Gastroesophageal sphincter (tissue), 4 donors: ENCODE data around the gene SUPT16H. TPM values are rescaled to one million over a fixed set of nuclear protein-coding genes. Genes with fewer than 3 reads are reported as not detected.

Source experiments
- ATAC-seq: fragments of 150-250 bp; one replicate; pipeline ENCODE4 v1.9.1; 2016; ENCODE audit warnings: mild to moderate bottlenecking, moderate library complexity
- H3K27ac ChIP-seq, 4 donors: fragments of 200-600 bp; sonication (generic) in 3 of 4; 1 replicate in 3 of 4; 2 replicates in 1 of 4; pipeline ENCODE4 v1.5.1; 2016 to 2019
- H3K27me3 ChIP-seq: fragments of 200-600 bp; sonication (generic); one replicate; pipeline ENCODE4 v1.5.1; 2019
- H3K36me3 ChIP-seq, 2 donors: fragments of 200-600 bp; sonication (generic); one replicate each; pipeline ENCODE4 v1.5.1; 2019; ENCODE audit warnings: control low read depth in 1 of 2
- H3K4me1 ChIP-seq, 3 donors: fragments of 200-600 bp; sonication (generic); 1 replicate in 2 of 3; 2 replicates in 1 of 3; pipeline ENCODE4 v1.5.1; 2016 to 2019; ENCODE audit warnings: control low read depth in 2 of 3
- H3K4me3 ChIP-seq, 2 donors: fragments of 200-600 bp; sonication (generic); one replicate each; pipeline ENCODE4 v1.5.1; 2019; ENCODE audit warnings: mild to moderate bottlenecking in 1 of 2, moderate library complexity in 1 of 2
- H3K9me3 ChIP-seq, 3 donors: fragments of 200-600 bp; sonication (generic); one replicate each; pipeline ENCODE4 v1.5.1; 2017 to 2019; ENCODE audit warnings: control low read depth in 2 of 3
- CTCF ChIP-seq, 4 experiments: fragments of 200-600 bp in 2 of 4; fragments of 450-650 bp in 2 of 4; sonication (generic) in 1 of 4; IDR thresholded peaks; one replicate each; pipeline ENCODE4 v1.5.1; 2017 to 2019; ENCODE audit warnings: antibody characterized with exemption in 4 of 4, mild to moderate bottlenecking in 2 of 4, moderate library complexity in 2 of 4
- EP300 ChIP-seq: sonication (generic); formaldehyde crosslinking; IDR thresholded peaks from one replicate; pipeline ENCODE4 v1.6.1; 2017; ENCODE audit warnings: antibody characterized with exemption, mild to moderate bottlenecking
- POLR2A ChIP-seq, 2 donors: fragments of 450-650 bp; IDR thresholded peaks; one replicate each; pipeline ENCODE4 v1.6.1; 2017; ENCODE audit warnings: antibody characterized with exemption in 2 of 2, mild to moderate bottlenecking in 2 of 2, moderate library complexity in 1 of 2
- POLR2AphosphoS5 ChIP-seq: sonication (generic); formaldehyde crosslinking; IDR thresholded peaks from one replicate; pipeline ENCODE4 v1.6.1; 2017; ENCODE audit warnings: antibody characterized with exemption
- WGBS, 2 donors: methylation state at CpG; one replicate each; pipeline ENCODE4 v1.1.5; 2018; ENCODE audit warnings: low coverage in 1 of 2; 5-methylcytosine and 5-hydroxymethylcytosine counted together
- total RNA-seq, 4 donors: library from RNA; depleted of rRNA; stranded (reverse); fragments of >200 nt; gene quantifications; one replicate each; pipeline ENCODE4 v1.1.0, GENCODE V29; 2016

SUPT16H gene
- 100 to 1,000 TPM in 1 of 4 donors, 10 to 100 TPM in 3; 64.6 to 101 (median 74.5) TPM for total RNA-seq

DNA sequence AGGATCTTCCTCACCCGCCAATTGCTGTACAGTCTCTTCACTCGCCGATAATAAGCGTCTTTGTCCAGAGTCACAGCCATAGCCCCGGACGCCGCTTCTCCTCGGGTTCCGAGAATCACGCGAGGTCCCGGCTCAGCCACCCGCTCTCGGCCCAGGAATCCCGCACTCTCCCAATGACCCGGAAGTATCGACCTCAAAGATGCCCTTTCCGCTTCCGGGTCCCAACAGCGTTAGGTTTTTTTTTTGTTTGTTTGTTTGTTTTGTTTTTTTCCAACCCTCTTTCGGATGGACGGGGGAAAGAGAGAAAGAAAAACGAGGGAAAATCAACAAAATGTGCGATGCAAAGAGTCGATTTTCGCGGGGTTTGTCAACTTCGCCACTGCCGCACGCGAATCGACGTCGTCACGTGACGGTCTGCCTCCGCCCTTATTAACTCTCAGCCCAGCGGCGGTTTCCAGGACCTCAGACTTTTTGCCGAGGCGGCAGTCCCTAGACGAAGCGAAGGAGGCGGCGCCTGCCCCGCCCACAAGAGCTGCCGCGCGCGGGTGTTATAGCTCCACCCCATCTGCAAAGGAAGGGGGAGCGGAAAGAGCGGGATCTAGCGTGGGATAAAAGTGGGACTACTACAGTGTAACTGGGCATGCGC is at the start of gene SUPT16H:
TSS of gene SUPT16H (minus strand) at position 172 of the 646 bp plus-strand sequence. CDS start at position 80, 92 bp downstream.
- Histone ChIP-seq H3K4me1 (peaks cover 0 to 48% (median 6%) of the 10 kb centered on the region in 3 donors), H3K36me3 (peaks cover 0 to 40% of the 10 kb centered on the region in 2 donors), H3K4me3 (peak within 1 kb of the TSS; percentile 70), H3K27me3 (no peaks in the 10 kb centered on the region), H3K9me3 (no peaks in the 10 kb centered on the region), H3K27ac (peak within 1 kb of the TSS; percentile 74 to 91 (median 90))
- ATAC-seq: peak; percentile 98
- WGBS, 2 donors: 0% methylated on average over 6 to 37 of the region's 54 CpGs
- TF ChIP-seq CTCF (IDR thresholded peaks at IDR 0.05) (peak in 2 of 4 experiments; percentile 8 to 16), POLR2A (IDR thresholded peaks at IDR 0.05) (peak in 1 of 2 donors; percentile 40), EP300 (no peak), POLR2AphosphoS5 (peak; percentile 69)

GRCh38 chr14:21431126-21431525 is 47.3 kb upstream of the SUPT16H start:
- H3K9me3 ChIP-seq: no peaks in the 10 kb centered on the region
- peaks cover 0 to 55% of the 10 kb centered on the region in 2 donors for H3K36me3 ChIP-seq
- peaks cover 0 to 17% (median 3%) of the 10 kb centered on the region in 3 donors for H3K4me1 ChIP-seq
- ATAC-seq: no peak
- WGBS, 2 donors: 90% methylated on average over 2 of the region's 2 CpGs
- H3K4me3 ChIP-seq: no peak overlapping the region
- no peak overlapping the region for H3K27ac ChIP-seq
- TF ChIP-seq POLR2A (IDR thresholded peaks at IDR 0.05): no peak
- TF ChIP-seq EP300: no peak
- no peak for TF ChIP-seq CTCF (IDR thresholded peaks at IDR 0.05)
- no peak for TF ChIP-seq POLR2AphosphoS5
- no peaks in the 10 kb centered on the region for H3K27me3 ChIP-seq

- peaks cover 3 to 77% of the 10 kb centered on the region in 2 donors for H3K36me3 ChIP-seq
- no peak overlapping the region for H3K4me3 ChIP-seq
- ATAC-seq: no peak
Measured at GRCh38 chr14:21428930-21429329, 45.1 kb upstream of the SUPT16H start.

DNA sequence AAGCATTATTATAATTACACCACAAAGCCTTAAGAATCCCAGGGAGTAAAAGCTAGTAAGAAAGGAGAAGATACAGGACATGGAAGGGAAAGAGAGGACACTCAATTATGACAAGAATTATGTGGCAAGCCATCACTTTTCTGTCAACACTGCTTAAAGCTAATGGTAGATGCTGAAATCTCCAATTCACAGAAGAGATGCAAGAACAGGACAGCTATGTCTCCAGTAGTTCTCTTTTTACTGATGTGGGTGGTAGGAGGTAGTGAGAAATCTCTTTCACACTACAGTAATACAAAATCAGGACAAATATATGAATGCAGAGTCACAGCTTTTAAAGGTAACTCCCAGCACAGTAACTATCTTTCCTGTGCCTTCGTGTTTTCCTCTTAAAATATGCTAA is 42.9 kb upstream of the SUPT16H start:
- Histone ChIP-seq H3K27me3 (no peaks in the 10 kb centered on the region), H3K9me3 (no peaks in the 10 kb centered on the region), H3K4me3 (no peak overlapping the region), H3K4me1 (no peaks in the 10 kb centered on the region), H3K36me3 (peaks cover 3 to 100% of the 10 kb centered on the region in 2 donors), H3K27ac (no peak overlapping the region)
- ATAC-seq: no peak
- WGBS, 2 donors: 91 to 95% methylated on average over 1 of the region's 1 CpG
- TF ChIP-seq EP300 (no peak), POLR2A (IDR thresholded peaks at IDR 0.05) (no peak), CTCF (IDR thresholded peaks at IDR 0.05) (no peak), POLR2AphosphoS5 (no peak)

More at GRCh38 chr14:21428930-21429329, 45.1 kb upstream of the SUPT16H start:
- H3K27me3 ChIP-seq: no peaks in the 10 kb centered on the region
- no peaks in the 10 kb centered on the region for H3K9me3 ChIP-seq
- H3K27ac ChIP-seq: no peak overlapping the region
- 94% methylated on average over 2 of the region's 4 CpGs; no CpG with 5 or more reads in 1 of the 2 donors for WGBS, 2 donors
- H3K4me1 ChIP-seq: no peaks in the 10 kb centered on the region
- TF ChIP-seq EP300 (no peak), CTCF (IDR thresholded peaks at IDR 0.05) (no peak), POLR2AphosphoS5 (no peak), POLR2A (IDR thresholded peaks at IDR 0.05) (no peak)

DNA sequence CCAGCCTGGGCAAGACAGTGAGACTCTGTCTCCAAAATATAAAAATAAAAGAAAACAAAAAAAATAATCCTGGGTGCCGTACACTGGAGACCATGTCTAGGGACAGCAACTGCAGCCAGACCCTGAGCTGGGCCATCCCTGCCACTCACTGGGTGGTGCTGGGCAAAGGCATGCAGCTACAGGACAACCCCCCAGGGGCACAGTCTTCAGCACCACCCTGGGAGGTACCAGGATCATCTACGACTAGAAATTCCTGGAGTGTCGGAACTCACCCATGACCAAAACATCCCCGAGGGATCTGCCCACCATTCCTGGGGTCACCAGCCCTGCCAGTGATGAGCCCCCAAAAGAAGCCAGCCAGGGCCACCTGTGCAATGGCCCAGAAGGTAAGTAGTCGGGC is 35.7 kb upstream of the SUPT16H start:
- Histone ChIP-seq H3K4me3 (no peak overlapping the region), H3K9me3 (no peaks in the 10 kb centered on the region), H3K36me3 (peaks cover 9 to 98% of the 10 kb centered on the region in 2 donors), H3K27me3 (no peaks in the 10 kb centered on the region), H3K27ac (no peak overlapping the region), H3K4me1 (no peaks in the 10 kb centered on the region)
- TF ChIP-seq POLR2A (IDR thresholded peaks at IDR 0.05): no peak
- no peak for TF ChIP-seq POLR2AphosphoS5
- no peak for TF ChIP-seq EP300
- no peak for TF ChIP-seq CTCF (IDR thresholded peaks at IDR 0.05)
- 87 to 93% methylated on average over 3 to 5 of the region's 5 CpGs for WGBS, 2 donors
- ATAC-seq: no peak
